NCI-H446 (cell line): Measurements from ENCODE around the gene LHX5.

Experiments
- DNase-seq, 2 experiments: peaks; one replicate each; lab custom pipeline; 2025; lab: John Stamatoyannopoulos, UW

Gene LHX5

DNA sequence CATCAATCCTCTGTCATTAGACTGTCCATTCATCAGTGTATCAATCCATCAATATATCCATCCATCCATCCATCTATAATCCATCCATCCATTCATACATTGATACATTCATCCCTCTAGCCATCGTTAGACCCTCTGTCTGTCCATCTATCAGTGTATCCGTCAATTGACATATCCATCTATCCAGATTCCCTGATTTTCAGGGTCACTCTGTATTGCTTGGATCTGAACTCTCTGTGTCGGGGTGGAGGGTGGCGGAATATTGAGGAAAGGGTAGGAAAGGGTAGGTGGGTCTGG, 32.4 kb downstream of the LHX5 start:
- DNase-seq = no peak

DNA sequence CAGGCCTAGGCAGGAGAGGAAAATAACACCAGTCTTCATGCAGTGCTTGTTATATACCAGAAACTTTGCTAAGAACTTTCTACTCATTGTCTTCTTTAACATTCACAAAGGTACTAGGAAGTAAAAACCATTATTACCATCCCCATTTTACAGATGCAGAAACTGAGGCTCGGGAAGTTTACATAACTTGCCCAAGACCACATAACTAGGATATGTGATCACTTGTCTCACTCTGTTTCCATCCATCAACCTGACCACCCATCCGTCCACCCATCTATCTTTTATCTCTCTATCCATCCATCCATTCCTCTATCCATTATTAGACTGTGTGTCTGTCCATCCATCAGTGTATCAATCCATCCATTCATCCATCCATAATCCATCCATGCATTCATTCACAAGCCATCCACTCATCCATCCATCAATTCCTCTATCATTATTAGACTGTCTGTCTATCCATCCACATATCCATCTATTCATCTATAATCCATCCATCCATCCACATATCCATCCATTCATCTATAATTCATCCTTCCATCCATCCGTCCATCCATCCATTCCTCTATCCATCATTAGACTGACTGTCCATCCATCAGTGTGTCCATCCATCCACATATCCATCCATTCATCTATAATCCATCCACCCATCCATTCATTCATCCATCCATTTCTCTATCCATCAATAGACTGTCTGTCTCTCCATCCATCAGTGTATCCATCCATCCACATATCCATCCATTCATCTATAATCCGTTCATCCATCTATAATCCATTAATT, 33.0 kb downstream of the LHX5 start:
- DNase-seq = no peak

DNA sequence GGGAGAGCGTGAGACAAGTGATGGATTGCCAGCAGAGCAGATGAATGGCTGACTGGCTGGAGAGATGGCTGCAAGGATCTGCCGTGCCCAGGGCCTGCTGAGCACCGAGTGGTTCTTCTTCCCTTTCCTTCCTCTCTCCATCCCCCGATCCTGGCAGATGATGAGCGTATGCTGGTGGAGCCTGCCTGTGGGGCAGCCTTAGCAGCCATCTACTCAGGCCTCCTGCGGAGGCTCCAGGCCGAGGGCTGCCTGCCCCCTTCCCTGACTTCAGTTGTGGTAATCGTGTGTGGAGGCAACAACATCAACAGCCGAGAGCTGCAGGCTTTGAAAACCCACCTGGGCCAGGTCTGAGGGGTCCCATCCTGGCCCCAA, 34.0 kb downstream of the LHX5 start:
- DNase-seq = no peak

DNA sequence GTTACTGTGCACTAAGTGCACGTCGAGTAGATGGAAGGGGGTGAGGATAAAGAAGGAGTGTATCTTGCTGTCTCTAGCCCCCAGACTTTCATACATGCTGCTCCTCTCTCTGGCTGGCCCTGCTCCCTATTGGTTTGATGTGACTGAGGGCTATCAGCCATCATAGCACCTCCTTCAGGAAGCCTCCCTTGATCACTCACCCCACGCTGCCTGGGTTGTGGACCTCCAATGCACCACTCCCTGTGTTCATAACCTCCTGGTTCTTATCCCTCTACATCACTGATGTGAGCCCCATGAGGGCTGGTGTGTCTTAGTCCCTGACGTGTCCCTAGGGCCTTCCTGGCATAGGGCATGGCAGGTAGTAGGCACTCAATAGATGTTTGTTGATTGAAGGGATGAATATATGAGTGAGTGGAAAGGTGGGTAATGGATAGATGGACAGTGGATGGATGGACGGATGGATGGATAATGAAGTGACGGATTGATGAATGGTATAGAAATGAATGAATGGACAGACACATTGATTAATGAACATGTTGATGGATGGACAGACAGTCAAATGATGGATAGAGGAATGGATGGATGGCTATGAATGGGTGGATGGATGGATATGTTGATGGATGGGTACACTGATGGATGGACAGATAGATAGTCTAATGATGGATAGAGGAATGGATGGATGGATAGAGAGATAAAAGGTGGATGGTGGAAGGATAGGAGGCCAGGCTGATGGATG, 34.5 kb downstream of the LHX5 start:
- no peak for DNase-seq

DNA sequence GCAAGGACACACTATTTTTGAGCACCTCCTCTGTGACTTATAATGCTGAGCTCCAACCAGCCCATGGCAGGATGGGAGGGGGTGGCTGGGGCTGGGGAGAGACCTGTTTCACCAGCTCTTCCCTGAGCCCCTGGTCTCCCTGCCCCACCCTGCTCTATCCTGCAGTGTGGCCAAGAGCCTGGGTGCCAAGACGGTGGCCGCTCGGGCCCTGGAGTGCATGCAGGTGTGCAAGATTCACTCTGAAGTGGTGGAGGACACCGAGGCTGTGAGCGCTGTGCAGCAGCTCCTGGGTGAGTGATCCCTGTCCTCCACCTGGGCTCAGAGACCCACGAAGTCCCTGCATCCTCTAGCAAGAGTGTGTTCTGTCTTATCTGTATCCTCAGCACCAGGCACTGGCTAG, 35.1 kb downstream of the LHX5 start:
- DNase-seq = no peak

DNA sequence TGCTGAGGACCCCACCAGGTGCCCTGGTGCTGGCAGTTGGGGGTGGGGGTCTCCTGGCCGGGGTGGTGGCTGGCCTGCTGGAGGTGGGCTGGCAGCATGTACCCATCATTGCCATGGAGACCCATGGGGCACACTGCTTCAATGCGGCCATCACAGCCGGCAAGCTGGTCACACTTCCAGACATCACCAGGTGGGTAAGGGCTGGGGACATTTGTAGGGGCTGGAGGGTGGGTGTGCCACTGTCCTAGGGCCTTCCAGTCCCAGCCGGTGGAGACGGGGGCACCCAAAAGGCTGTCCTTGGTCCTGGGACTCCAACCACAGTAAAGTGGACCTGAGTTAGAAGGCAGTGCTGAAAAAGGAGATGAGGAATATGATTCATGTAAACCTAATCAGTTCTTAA, 36.3 kb downstream of the LHX5 start:
- DNase-seq = no peak

DNA sequence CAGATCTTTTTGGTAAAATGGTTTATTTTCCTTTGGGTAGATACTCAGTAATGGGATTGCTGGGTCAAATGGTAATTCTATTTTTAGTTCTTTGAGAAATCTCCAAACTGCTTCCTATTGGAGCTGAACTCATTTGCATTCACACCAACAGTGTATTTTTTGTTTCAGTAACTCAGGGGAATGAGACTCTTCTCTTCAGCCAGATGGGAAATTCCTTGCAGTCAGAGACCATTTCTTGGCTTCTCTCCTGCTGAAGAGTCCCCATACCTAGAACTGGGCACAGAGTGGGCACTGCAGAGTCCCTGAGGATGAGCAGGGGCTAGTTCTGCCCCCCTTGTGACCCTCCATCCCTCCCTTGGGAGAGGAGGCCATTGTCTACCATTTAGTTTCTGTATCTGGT, 38.7 kb downstream of the LHX5 start:
- no peak for DNase-seq

DNA sequence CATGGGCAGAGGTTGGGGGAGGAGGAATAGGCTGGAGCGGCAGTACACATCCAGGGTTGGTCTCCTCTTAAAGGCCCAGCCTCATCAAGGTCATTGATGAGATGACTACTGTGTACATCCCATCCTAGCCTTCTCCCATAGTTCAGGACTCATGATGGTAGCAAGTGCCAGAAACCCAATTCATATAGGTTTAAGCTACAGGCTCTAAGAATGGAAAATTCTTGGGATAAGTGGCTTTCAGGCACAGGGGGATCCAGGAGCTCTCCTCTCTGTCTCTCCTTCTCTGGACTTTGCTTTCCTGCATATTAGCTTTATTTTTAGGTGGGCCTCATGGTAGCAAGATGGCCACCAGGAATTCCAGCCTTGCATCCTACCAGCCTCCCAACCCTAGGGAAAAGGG, 43.2 kb downstream of the LHX5 start:
- no peak for DNase-seq

DNA sequence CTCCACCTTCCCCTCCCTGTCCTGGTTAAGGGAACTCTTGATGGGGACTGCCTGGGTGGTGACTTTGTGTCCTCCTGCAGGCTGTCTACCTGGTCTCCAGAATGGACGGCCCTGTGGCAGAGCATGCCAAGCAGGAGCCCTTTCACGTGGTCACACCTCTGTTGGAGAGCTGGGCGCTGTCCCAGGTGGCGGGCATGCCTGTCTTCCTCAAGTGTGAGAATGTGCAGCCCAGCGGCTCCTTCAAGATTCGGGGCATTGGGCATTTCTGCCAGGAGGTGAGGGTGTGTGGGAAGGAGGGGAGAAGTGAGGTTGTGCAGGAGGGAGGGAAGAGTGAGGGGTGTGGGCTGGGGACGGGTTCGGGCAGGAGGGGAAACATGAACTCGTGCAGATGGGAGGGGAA, 43.8 kb downstream of the LHX5 start:
- DNase-seq = no peak

DNA sequence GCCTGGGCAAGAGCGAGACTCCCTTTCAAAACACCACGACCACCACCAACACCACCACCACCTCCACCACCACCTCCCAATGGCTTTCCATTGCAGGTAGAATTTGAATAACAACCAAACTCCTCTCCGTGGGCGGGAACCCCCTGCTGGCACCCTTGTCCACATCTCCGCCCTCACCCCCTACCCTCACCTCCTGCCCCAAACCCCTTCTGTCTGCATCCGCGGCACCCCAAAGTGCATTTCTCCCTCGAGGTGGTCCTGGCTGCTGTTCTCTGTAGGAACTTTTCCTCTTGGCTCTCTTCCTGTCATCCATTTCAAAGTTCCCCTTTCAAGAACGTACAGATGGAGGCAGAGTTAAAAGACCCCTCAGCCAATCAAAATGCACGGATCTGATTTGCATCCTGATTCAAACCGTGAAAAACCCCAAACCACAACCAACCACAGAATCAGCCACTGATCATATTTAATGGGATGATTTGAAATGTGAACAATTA, 45.7 kb downstream of the LHX5 start:
- no peak for DNase-seq

DNA sequence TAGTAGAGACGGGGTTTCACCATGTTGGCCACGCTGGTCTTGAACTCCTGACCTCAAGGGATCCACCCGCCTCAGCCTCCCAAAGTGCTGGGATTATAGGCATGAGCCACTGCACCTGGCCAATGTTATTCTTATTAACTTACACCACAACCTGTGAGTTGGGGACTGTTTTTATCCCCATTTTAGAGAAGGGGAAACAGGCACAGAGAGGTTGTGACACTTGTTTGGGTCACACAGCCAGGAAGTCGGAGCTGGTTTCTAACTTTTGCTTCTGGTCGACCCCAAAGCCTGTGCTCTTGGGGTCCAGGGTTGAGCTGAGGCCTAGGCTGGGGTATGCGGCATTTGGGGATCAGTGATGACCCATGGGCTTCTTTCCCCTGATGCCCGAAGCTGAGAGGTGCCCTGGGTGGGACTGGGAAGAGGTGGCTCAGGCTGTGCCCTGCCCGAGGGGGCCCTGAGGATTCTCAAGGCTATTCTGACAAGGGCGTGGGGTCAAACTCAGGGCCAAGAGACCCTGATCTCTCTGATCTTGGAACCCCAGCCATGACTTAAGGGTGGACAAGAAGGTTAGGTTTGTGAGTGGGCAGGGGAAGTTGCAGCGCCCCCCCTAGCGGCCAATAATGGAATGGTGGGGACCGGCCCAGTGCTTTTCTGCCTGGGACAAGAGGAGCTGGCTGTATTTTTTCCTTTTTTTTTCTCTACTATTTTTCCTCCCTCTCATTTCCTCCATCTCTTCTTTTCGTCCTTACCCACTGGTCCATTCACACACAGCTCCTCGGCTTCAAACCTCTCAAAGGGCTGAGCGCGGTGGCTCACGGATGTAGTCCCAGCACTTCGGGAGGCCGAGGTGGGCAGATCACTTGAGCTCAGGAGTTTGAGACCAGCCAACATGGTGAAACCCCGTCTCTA, 46.5 kb downstream of the LHX5 start:
- DNase-seq = peak; percentile 17 to 40

DNA sequence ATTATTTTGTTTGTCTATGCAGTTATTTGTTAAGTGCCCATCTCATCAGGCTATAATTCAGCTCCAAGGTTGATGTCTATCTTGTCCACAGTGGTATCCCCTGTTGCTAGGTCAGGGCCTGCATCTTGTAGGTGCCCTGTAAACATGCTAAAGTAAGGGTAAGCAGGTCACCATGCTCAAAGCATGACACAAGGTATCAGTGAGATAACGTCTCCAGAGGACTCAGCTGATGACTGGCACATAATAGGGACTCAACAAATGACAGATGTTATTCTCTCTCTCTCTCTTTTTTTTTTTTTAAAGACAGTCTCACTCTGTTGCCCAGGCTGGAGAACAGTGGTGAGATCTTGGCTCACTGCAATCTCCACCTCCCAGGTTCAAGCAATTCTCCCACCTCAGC, 47.2 kb downstream of the LHX5 start:
- no peak for DNase-seq

DNA sequence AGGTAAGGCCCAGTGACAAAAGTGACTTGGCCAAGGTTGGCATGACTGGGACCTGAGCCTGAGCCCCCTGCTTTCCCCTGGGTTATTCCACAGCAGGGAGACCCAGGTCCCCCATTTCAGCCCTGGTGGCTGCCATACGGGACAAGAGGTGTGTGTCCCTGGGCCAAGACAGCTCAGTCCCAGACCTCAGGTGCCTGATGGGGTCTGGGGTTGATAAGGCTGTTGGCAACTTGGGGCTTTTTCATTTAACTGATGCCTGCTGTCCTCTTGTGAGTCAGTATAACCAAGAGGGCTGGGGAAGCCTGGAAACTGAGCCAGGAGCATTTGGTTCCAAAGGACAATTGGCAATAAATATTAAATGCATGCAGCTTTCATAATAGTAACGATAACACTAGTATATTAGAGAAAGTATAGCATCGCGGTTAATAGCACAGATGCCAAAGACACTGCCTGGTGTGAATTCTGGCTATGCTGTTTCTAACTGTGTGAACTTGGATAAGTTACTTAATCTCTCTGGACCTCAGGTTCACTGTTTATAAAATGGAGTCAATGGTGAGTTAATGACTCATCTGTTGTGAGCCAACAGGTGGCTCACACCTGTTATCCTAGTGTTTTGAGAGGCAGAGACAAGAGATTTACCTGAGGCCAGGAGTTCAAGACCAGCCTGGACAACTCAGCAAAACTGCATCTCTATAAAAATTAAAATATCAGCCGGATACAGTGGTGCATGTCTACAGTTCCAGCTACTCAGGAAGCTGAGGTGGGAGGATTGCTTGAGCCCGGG, 48.6 kb downstream of the LHX5 start:
- no peak for DNase-seq

DNA sequence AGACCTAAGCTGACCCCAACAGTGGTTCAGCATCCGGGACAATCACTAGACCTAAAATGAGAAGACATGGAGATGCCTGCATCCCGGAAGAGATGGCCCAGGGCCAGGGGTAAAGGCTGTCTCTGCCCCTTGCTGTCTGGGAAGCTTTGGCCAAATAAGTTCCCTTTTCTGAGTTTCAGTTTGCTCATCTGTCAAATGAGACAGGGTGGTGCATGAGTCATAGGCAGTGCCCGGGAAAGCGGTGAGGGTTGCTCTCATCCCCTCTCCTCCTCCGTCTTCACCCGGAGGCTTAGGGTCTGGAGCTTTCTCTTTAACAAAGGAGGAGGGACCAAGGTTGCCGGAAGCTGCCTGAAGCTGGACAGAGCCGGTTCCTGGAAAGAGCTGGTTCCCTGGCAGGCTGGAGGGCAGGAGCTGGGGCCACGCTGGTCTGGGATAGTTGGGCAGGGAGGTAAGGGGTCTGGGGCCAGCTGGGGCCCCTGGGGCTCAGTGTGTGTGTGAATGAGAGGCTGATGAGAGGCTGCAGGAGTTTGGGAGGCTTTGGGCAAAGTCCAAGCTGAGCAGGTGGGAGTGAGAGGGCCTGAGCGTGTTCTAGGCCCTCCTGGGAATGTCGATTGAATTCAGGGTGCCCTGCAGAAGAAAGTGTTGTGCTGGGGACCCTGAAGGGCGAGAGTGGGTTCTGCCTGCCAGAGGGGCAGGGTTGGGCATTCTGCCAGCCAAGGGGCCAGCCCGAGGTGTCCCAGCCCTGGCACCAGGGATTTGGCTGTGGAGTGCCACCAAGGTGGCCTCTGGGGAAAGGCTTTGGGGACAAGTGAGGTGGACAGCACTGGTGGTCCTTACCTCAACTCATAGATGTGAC, 49.4 kb downstream of the LHX5 start, which contains the start of gene SDSL:
Gene SDSL (plus strand): TSS at position 351 of the 856 bp plus-strand sequence. CDS start 5,603 bp downstream, outside the sequence.
- DNase-seq = peak; percentile 10 to 82

DNA sequence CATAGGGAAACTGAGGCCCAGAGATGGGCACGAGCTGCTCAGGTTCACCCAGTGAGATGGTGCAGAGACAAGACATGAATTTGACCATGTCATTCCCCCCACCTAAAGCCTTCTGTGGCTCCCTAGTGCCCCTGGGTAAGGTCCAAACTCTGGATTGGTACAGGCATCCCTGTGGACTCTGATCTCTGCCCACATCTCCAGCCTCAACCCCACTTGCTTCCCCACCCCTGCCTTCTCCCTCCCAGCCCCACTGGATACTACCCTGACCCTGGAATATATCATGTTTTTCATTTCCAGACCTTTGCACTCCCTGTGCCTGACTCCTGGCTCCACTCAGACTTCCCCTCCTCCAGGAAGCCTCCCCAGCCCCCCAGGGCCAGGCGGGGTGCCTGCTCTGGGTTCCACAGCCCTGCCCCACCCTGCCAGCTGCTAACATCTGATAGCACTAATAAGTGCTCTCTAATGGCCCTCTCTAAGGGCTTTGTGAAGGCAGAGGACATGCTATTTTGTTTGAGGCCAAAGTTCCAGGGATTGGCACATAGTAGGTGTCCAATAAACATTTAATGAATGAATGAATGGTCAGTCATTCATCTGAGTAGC, 50.6 kb downstream of the LHX5 start:
- DNase-seq = no peak

DNA sequence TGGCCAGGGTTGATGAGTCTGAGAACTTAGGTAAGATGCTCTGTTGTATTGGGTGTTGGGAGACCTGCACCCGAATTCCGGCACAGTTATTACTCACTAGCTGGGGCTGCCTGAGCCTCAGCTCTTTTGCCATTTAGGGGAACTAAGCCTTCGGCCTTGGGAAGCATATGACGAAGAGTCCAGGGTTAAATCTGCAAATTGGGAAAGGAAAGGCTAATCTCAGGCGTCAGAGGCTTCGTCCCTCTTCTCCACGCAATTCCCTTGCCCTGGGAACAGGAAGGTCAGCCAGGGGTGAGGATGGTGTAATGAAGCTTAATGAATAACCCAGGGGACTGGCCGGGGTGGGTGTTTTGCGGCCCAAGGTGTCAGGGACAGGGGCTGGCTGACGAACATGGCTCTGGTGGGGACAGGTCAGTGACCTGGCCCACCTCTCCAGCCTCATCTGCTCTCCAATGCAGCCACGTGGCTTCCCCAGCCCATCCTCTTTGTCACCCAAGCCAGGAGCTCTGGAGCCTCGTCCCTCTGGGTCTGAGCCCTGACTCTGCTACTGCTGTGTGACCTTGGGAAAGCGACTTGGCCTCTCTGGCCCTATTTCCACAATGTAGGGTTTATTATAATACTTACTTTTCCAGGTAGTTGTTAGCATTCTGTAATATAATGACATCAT, 53.3 kb downstream of the LHX5 start:
- no peak for DNase-seq

DNA sequence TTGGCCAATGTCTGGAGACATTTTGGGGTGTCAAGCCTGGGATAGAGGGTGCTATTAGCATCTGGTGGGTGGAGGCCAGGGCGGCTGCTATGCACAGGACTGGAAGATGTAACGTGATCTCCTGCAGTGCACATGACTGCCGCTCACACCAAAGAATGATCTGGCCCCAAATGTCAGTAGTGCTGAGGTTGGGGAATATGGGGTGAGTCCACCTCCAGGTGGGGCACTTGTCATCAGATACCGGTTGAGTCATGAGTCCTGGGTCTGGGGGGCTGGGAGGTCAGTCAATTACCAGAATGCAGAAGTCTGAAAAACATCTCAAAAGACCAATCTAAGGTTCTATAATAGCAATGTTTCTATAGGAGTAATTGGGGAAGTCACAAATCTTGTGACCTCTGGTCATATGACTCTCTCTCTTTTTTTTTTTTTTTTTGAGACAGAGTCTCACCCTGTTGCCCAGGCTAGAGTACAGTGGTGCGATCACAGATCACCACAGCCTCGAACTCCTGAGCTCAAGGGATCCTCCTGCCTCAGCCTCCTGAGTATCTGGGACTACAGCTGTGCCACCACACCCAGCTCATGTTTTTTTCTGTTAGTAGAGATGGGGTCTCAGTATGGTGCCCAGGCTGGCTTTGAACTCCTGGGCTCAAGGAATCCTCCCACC, 55.4 kb downstream of the LHX5 start:
- no peak for DNase-seq

DNA sequence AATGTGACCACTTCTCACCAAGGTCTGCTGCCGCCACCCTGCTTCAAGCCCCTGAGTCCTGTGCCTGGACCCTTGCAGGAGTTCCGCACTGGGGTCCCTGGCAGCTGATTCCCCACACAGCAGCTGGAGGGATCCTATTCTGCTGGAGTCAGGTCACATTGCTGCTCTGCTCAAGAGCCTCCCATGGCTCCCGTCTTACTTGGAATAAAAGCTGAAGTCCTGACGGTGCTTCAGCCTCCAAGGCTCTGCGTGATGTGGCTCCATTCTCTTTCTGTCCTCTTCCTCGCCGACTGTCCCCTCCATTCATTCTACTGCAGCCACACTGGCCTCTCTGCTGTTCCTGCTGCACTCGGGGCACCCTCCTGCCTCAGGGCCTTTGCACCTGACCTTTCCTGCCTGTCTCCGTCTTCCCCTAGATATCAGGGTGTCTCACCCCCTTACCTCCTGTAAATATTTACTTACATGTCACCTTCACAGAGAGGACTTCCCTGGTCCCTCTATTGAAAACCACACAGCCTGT, 57.1 kb downstream of the LHX5 start:
- no peak for DNase-seq

DNA sequence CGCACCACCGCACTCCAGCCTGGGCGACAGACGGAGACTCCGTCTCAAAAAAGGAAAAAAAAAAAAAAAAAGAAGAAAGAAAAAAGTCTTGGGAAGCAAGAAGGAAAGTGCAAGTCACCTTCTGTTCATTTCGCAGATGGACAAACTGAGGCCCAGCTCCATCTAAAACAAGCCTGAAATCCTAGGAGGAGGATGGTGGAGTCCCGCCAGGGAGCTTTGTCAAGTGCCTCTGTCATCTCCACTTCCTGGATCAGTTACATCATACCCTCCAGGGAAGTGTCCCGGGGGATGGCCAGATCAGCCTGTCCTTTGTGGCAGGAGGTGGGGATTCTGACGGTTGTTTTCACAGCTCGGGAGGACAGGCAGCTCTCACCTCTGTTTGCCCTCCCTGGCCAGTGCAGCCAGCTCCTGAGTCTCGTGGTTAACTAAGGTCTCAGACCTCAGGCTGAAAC, 58.2 kb downstream of the LHX5 start:
- DNase-seq = no peak
